RWPE2 (cell line): Measurements from ENCODE around the gene PNKD.

ENCODE experiments used
- ATAC-seq: fragments of 200-7000 bp; cut with Tn5 transposase; 3 replicates; pipeline ENCODE4 v1.9.1; 2021; ENCODE audit warnings: low read depth
- DNase-seq: peaks from one replicate; pipeline ENCODE4 v3.0.0-alpha.2; 2020; ENCODE audit warnings: low spot score
- H3K27ac ChIP-seq: fragments of 450-650 bp; 2 replicates; pipeline ENCODE4 v1.5.1; 2017; ENCODE audit warnings: mild to moderate bottlenecking; ENCODE audit not compliant: poor library complexity, severe bottlenecking
- H3K27me3 ChIP-seq: fragments of 250-450 bp; sonication (Bioruptor Pico); 2 replicates; pipeline ENCODE4 v1.5.1; 2021; ENCODE audit warnings: mild to moderate bottlenecking, moderate library complexity; ENCODE audit not compliant: insufficient read depth, poor library complexity, severe bottlenecking
- H3K36me3 ChIP-seq: fragments of 250-450 bp; sonication (Bioruptor Pico); 2 replicates; pipeline ENCODE4 v1.5.1; 2020; ENCODE audit warnings: low read depth, mild to moderate bottlenecking, moderate library complexity
- H3K4me1 ChIP-seq: fragments of 250-450 bp; sonication (Bioruptor Pico); 2 replicates; pipeline ENCODE4 v1.5.1; 2021; ENCODE audit warnings: mild to moderate bottlenecking, moderate library complexity; ENCODE audit not compliant: insufficient read depth, poor library complexity, severe bottlenecking
- H3K4me3 ChIP-seq: fragments of 250-450 bp; sonication (Bioruptor Pico); 2 replicates; pipeline ENCODE4 v1.5.1; 2021; ENCODE audit warnings: mild to moderate bottlenecking, moderate library complexity; ENCODE audit not compliant: severe bottlenecking
- H3K9me3 ChIP-seq: fragments of 250-450 bp; sonication (Bioruptor Pico); 2 replicates; pipeline ENCODE4 v1.5.1; 2021; ENCODE audit warnings: mild to moderate bottlenecking, moderate library complexity; ENCODE audit not compliant: severe bottlenecking
- CTCF ChIP-seq: fragments of 450-650 bp; IDR thresholded peaks from one replicate; pipeline ENCODE4 v1.5.1; 2017; ENCODE audit warnings: mild to moderate bottlenecking, moderate library complexity; ENCODE audit not compliant: poor library complexity, severe bottlenecking

The PNKD gene

GRCh38 chr2:218315397-218315796 lies 45.1 kb downstream of the PNKD start:
- Histone ChIP-seq H3K4me1 (peaks cover 14% of the 10 kb centered on the region), H3K9me3 (no peaks in the 10 kb centered on the region), H3K27ac (no peak overlapping the region), H3K36me3 (no peaks in the 10 kb centered on the region), H3K4me3 (no peak overlapping the region), H3K27me3 (no peaks in the 10 kb centered on the region)
- ATAC-seq (no peak), DNase-seq (no peak)
- no peak for TF ChIP-seq CTCF

- no peak for DNase-seq
- no peak for TF ChIP-seq CTCF
- H3K4me3 ChIP-seq: no peak overlapping the region
- no peaks in the 10 kb centered on the region for H3K27me3 ChIP-seq
- peak; percentile 51 for ATAC-seq
- no peaks in the 10 kb centered on the region for H3K9me3 ChIP-seq
- H3K4me1 ChIP-seq: peaks cover 25% of the 10 kb centered on the region
- no peaks in the 10 kb centered on the region for H3K36me3 ChIP-seq
- H3K27ac ChIP-seq: peak overlapping the region; percentile 58
These were observed 46.9 kb downstream of the PNKD start for GRCh38 chr2:218317303-218317630.

- DNase-seq: no peak
- ATAC-seq: no peak
- H3K4me1 ChIP-seq: peaks cover 28% of the 10 kb centered on the region
- no peaks in the 10 kb centered on the region for H3K36me3 ChIP-seq
- H3K27me3 ChIP-seq: no peaks in the 10 kb centered on the region
- no peaks in the 10 kb centered on the region for H3K9me3 ChIP-seq
- no peak overlapping the region for H3K4me3 ChIP-seq
- peak overlapping the region; percentile 58 for H3K27ac ChIP-seq
- no peak for TF ChIP-seq CTCF
These were observed 47.5 kb downstream of the PNKD start for GRCh38 chr2:218317835-218318234.

- ATAC-seq (no peak), DNase-seq (no peak)
- Histone ChIP-seq H3K9me3 (no peaks in the 10 kb centered on the region), H3K4me1 (peaks cover 28% of the 10 kb centered on the region), H3K27me3 (no peaks in the 10 kb centered on the region), H3K4me3 (no peak overlapping the region), H3K36me3 (no peaks in the 10 kb centered on the region), H3K27ac (no peak overlapping the region)
- TF ChIP-seq CTCF: no peak
These were observed 47.9 kb downstream of the PNKD start for GRCh38 chr2:218318241-218318640.

- H3K4me3 ChIP-seq: no peak overlapping the region
- TF ChIP-seq CTCF: no peak
- H3K36me3 ChIP-seq: no peaks in the 10 kb centered on the region
- DNase-seq: no peak
- no peak for ATAC-seq
- no peaks in the 10 kb centered on the region for H3K9me3 ChIP-seq
- peak overlapping the region; percentile 79 for H3K27ac ChIP-seq
- peaks cover 36% of the 10 kb centered on the region for H3K4me1 ChIP-seq
- no peaks in the 10 kb centered on the region for H3K27me3 ChIP-seq
These were observed 49.6 kb downstream of the PNKD start for GRCh38 chr2:218319813-218320365.
